ENCODE data around the gene PTS. TPM values are rescaled to one million over a fixed set of nuclear protein-coding genes. Genes with fewer than 3 reads are reported as not detected.

The PTS gene
- total RNA-seq, 1 experiment from 2014 or later, result 48.6 TPM

- H3K9me3 Mint-ChIP-seq, result peaks cover 4 to 6% of the 10 kb centered on the region in 2 experiments; a peak in 4 of 5 replicates
- Histone ChIP-seq H4K91ac (ENCODE audit: insufficient read length, low read depth, low read length) (no peak overlapping the region), H3K23ac (ENCODE audit: insufficient read length, low read depth, low read length) (no peak overlapping the region), H2BK5ac (ENCODE audit: insufficient read length, low read length) (no peak overlapping the region), H3K4me1 (ENCODE audit: insufficient read depth, low read length) (no peaks in the 10 kb centered on the region; the same call in 1 of the 2 replicates), H3K79me2 (ENCODE audit: insufficient read depth, low read length) (no peaks in the 10 kb centered on the region), H4K20me1 (ENCODE audit: control insufficient read depth, insufficient read depth, insufficient read length) (no peaks in the 10 kb centered on the region), H3K9me3 (ENCODE audit: control insufficient read depth, low read depth, low read length) (no peaks in the 10 kb centered on the region), H4K8ac (replicated peaks; ENCODE audit: insufficient read length, low read depth, low read length) (no peak overlapping the region), H3K27ac (ENCODE audit: insufficient read length, low read depth, low read length) (no peak overlapping the region), H2BK12ac (ENCODE audit: insufficient read length, low read depth, low read length) (no peak overlapping the region), H3K4me2 (ENCODE audit: insufficient read depth, insufficient read length, low read length) (no peak overlapping the region), H3K27me3 (ENCODE audit: insufficient read depth, low read length) (no peaks in the 10 kb centered on the region), H3K18ac (ENCODE audit: insufficient read length, low read depth, low read length) (no peak overlapping the region), H3K56ac (ENCODE audit: insufficient read length, low read depth, low read length) (no peak overlapping the region), H2BK20ac (ENCODE audit: low read depth, low read length, poor library complexity, severe bottlenecking) (no peak overlapping the region), H3K14ac (ENCODE audit: insufficient read depth, low read length) (no peak overlapping the region), H3K79me1 (ENCODE audit: insufficient read depth, low read depth, low read length, poor library complexity, severe bottlenecking) (no peaks in the 10 kb centered on the region), H3K9ac (ENCODE audit: extremely low read depth, insufficient read length, low read length) (no peak overlapping the region), H4K5ac (ENCODE audit: insufficient read length, low read depth, low read length) (no peak overlapping the region), H2BK15ac (ENCODE audit: low read depth, low read length) (no peak overlapping the region), H2BK120ac (ENCODE audit: low read depth, low read length, poor library complexity, severe bottlenecking) (no peak overlapping the region), H3T11ph (ENCODE audit: low read length) (no peak overlapping the region), H2AFZ (ENCODE audit: low read length) (no peak overlapping the region), H2AK5ac (ENCODE audit: insufficient read length, low read length) (no peak overlapping the region), H3K23me2 (ENCODE audit: insufficient read length, low read depth, low read length, poor library complexity, severe bottlenecking) (no peaks in the 10 kb centered on the region), H3K4ac (ENCODE audit: low read depth, low read length) (no peak overlapping the region)
- DNase-seq, result no peak
- TF ChIP-seq, protein P1, sequence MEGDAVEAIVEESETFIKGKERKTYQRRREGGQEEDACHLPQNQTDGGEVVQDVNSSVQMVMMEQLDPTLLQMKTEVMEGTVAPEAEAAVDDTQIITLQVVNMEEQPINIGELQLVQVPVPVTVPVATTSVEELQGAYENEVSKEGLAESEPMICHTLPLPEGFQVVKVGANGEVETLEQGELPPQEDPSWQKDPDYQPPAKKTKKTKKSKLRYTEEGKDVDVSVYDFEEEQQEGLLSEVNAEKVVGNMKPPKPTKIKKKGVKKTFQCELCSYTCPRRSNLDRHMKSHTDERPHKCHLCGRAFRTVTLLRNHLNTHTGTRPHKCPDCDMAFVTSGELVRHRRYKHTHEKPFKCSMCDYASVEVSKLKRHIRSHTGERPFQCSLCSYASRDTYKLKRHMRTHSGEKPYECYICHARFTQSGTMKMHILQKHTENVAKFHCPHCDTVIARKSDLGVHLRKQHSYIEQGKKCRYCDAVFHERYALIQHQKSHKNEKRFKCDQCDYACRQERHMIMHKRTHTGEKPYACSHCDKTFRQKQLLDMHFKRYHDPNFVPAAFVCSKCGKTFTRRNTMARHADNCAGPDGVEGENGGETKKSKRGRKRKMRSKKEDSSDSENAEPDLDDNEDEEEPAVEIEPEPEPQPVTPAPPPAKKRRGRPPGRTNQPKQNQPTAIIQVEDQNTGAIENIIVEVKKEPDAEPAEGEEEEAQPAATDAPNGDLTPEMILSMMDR (conservative IDR thresholded peaks at IDR 0.05), result no peak
- H3K27ac Mint-ChIP-seq, result no peak overlapping the region
- H3K36me3 Mint-ChIP-seq (ENCODE audit: insufficient read depth in 1 of 3, low read depth in 3 of 3), result no peaks in the 10 kb centered on the region
- no peak overlapping the region for H3K4me3 Mint-ChIP-seq
- H3K4me1 Mint-ChIP-seq, result peaks cover 2 to 3% of the 10 kb centered on the region in 2 experiments; a peak in 1 of 4 replicates
- H3K27me3 Mint-ChIP-seq (ENCODE audit: low read depth), result no peaks in the 10 kb centered on the region; the same call in 1 of the 2 replicates
These were observed 40.3 kb upstream of the PTS start for GRCh38 chr11:112185883-112186282.

All from H9 (cell line).